Muscle of back (tissue), 11 donors: Measurements from ENCODE around the gene CALHM2. TPM values are rescaled to one million over a fixed set of nuclear protein-coding genes. Genes with fewer than 3 reads are reported as not detected.

Experiments
- DNase-seq, 3 donors: peaks; one replicate each; pipeline versions ENCODE4 v3.0.0 to v3.0.0-alpha.2; 2013
- polyA plus RNA-seq, 10 donors: library from polyadenylated mRNA; unstranded; fragments of 120-200 nt; gene quantifications; one replicate each; pipeline ENCODE4 v1.2.1, GENCODE V29; 2013; ENCODE audit not compliant: insufficient read length in 10 of 10

CALHM2 gene
- polyA plus RNA-seq, 10 donors: 11.4 to 22.1 (median 17.0) TPM

DNA sequence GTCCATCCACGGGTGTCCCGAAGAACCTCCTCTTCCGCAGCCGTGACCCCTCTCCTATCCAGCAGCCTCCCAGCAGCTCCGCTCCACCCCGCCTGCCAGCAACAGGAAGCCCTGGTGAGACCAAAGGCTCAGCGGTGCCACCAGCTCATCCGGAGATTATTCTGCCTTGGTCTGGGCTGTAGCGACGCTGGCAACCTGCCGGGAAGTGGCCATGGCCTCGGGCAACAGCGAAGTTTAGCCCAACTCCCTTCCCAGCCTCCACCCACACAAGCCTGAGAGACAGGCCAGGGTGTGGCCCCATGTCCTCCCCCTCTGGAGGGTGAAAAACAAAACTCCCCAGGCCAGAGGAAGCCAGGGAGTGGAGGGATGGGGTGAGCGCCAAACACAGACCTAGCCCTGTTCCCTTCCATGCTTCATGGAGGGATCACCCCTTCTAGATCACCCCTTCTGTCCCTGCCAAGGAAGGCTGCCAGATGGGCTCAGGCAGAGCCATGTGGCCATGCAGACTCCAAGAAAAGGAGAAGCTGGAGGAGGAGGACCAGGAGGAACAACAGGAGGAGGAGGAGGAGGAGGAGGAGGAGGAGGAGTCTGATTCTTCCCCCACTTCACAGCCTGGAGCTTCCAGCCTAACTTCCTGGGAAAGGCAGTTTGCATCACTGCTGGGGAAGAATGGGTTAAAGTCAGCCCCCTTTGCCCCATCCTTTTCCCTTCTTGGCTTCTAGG is 918 bp downstream of the CALHM2 start:
- DNase-seq: peak; percentile 23 to 82 (median 27)

DNA sequence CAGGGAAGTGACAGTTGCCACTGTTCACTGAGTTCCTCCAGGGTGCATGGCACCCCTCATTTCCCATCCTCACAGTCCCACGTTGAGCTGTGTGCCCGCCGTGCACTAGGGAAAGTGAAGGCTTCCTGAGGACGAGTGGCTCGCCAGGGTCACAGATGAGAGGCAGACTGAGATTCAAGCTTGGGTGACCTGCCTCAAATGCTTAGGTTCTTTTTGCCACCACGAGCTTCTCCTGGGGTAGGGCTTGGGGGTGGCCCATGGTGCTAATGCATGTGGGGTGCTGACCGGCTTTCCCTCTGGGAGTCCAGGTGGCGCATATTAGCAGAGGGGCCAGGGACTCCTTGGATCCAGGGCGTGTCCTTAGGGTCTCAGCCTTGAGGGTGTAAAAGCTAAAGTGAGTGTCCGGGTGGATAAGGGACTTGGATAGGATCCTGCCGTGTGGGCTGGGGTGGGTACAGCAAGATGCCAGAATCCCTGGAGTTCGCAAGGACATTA is 1.9 kb downstream of the CALHM2 start:
- DNase-seq: no peak

DNA sequence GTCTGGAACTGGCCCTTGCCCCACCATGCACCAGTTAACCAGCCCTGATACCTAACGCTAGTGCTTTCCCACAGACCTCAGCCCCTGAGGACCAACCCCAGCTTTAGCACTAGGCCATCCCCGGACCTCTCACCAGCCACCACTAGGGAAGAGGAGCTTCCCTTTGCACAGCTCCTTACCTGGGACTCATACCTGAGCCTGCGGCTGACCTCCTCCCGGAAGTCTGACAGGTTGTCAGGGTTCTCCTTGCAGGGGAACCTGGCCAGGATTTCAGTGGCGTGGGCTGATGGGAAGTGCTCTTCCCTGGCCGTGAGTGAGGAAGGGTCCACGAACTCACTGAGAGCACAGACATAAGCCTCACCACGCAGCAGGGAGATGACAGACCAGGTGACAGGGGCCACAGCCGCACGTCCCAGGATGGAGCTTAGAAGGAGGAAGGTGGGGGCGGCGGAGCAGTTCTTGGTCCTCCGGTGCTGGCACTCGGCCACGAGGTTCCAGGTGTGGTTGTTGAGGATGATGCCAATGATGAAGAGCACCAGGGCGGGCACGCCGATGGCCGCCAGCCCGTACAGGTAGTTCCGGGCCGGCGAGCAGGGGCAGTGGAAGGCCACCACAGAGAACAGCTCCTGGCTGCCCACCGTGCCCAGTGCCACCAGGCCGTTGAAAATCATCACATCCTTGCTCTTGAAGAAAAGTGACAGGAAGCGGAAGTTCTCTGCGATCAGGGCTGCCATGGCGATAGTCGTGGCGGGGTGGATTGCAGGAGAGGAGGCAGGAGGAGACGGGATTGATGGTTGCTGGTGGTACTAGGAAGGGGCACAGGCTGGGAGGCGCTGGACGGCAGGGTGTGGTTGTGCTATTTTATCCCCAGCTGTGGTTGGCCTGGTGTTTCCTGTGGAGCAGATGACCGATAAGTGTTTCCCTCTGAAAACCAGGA is 2.7 kb downstream of the CALHM2 start:
- DNase-seq: no peak

DNA sequence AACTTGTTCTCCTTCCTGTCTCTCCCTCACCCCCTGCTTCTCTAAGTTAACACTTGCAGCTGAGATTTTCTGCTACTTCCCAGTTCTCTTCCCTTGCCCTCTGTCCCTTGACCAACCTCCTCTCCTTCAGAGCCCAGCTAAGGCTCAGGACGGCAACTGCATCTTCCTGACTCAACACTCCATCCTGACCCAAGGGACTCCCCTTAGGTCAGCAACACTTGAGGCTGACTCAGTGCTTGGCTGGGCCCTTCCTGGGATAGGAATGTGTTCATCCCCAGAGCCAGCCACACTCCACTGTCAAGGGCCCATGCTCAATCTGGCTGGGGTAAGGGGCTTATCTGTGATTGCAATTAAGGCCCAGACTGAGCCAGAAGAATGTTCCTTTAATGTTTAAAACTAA is 3.4 kb downstream of the CALHM2 start:
- DNase-seq: peak in 2 of 3 donors; percentile 45 to 46

DNA sequence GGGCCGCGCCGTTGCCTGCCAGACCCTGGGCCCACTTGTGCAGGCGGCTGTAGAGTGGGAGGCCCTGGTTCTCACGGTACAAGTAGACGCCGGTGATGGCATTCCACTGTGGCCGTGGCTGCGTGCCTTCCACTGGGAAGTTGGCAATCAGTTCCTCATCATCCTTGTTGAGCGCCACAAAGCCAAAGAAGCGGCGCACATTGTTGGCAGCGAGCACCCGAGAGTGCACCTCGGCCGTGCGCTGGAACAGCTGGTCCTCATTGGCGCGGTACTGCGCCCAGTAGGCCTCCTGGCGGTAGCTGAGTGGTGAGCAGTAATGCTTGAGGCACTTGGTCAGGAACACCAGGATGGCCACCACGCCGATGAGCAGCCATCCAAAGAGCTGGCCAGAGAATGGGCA is 5.0 kb downstream of the CALHM2 start:
- DNase-seq: no peak

DNA sequence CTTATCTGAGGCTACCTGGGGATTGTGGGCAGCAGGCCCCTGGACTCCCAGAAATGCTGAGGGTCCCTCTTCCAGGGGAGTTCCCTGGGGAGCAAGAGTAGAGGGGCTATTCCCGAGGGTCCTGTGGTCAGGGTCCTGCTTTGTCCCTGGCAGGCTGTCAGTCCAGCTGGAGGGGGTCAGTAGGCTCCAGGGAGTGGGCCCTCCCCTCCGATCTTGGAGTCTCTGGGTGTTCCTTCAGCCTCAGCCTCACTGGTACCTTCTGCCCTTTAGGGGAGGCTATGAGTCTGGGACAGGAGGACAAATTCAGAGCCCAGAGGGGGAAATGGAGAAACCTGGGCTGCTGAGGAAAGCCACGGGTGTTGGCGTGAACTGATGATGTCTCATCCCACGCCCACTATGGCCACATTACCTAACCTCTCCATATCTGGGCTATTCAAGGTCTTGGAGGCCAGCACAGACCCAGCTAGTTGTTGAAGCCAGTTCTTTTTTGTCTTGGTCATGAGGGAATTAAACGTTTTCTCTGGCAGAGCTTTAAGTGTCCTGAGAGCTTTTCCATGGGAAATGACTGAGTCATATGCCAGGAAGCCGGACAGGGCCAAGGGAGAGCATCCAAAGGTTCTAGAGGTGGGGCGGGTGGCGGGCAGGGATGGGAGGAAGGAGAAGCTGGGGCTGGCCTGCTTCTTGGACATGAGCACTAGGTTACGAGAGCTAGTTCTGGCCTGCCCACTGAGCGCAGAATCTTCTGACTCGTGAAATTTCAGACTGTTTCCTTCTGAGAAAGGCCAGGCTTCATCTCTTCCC is 6.2 kb downstream of the CALHM2 start:
- no peak for DNase-seq

DNA sequence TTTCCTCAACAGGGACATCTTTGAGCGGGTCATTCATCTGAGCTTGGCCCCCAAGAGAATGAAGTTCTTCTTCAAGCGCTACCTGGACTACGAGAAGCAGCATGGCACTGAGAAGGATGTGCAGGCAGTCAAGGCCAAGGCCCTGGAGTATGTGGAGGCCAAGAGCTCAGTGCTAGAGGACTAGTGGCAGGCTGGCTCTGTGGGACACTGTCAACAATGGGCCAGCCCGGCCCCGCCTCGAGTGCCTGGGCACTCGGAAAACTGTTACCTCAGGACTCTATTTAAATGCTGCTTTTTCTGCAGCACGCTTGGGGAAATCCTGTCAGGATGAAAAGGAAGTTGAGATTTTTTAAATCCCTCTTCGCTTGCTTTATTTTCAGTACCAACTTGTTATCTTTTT is 6.8 kb downstream of the CALHM2 start:
- DNase-seq: no peak

DNA sequence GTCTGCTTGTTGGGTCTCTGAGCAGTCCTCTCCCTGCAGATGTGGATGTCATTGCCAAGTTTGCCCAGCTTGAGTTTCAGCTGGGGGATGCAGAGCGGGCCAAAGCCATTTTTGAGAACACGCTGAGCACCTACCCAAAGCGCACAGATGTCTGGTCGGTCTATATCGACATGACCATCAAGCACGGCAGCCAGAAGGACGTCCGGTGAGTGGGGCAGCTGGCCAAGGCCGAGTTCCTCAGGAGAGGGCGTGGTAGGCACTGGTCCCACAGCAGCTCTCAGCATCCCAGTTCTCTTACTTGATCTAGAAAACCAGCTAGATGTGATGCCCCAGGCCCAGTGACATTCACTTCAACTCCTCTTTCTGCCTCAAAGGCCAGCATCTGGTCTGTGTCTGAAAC is 7.7 kb downstream of the CALHM2 start:
- DNase-seq: no peak

DNA sequence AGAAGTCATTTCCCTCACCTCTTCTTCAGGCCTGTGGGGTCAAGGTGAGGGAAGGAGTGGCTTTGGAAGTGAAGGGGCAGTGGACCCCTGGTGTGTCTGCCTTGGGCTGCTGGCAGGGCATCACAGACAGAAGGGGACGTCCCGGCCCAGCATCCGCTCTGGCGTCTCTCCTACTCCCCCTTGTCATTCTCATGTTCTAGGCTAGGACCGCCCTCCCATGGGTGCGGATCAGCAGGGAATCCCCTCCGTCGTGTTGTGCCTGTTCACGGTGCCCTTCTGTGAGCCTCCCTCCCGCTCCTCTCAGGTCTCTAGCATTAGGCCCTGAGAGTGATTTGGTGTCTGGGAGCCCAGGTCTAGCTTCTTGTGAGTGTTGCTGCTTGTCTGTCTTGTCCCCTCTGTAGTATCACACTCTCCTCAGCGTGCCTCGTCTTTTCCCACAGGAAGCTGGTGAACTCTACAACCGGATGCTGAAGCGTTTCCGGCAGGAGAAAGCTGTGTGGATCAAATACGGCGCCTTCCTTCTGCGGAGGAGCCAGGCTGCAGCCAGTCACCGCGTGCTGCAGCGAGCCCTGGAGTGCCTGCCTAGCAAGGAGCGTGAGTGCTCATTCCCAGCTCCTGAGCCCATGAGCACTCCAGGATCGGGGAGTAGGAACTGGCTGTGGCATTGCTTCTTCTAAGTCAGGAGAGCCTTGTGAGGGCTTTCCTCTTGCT is 8.5 kb downstream of the CALHM2 start:
- DNase-seq: no peak

DNA sequence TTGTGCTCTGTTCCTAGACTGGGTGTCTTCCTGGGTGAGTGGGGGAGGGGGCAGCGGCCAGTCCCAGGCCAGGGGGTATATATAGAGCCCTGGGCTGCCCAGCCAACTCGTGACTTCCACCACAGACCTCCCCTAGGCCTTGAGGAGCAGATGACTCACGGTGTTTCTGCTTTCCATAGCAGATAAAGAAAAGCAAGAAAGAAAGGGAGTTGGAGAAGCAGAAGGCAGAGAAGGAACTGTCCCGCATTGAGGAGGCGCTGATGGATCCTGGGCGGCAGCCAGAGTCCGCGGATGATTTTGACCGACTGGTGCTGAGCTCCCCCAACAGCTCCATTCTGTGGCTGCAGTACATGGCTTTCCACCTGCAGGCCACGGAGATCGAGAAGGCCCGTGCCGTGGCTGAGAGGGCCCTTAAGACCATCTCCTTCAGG is 10.1 kb downstream of the CALHM2 start:
- peak; percentile 10 to 45 (median 27) for DNase-seq

DNA sequence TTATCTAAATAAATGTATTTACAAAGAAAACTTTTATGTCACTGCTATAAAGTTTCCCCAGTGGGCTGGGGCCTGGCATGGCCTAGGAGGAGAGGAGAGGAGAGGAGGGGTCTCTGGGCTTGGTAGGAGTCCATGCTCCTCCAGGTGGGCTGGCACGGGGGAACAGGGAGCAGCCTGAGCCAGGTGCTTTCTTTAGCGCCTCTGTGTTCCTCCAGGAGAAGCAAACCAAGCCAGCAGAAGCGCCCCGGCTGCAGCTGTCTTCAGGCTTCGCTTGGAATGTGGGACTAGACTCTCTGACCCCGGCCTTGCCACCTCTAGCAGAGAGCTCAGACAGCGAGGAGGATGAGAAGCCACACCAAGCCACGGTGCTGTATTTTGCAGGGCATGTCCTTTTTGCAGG is 10.6 kb downstream of the CALHM2 start:
- no peak for DNase-seq

DNA sequence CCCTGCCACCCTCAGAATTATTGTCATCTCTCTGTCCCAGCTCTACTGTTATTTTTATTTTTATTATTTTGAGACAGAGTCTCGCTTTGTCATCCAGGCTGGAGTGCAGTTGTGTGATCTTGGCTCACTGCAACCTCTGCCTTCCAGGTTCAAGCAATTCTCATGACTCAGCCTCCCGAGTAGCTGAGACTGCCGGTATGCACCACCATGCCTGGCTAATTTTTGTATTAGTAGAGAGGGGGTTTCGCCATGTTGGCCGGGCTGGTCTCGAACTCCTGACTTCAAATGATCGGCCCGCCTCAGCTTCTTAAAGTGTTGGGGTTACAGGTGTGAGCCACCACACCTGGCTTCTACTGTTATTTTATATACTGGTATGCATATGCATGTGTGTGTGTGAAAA is 11.0 kb downstream of the CALHM2 start:
- DNase-seq: no peak

DNA sequence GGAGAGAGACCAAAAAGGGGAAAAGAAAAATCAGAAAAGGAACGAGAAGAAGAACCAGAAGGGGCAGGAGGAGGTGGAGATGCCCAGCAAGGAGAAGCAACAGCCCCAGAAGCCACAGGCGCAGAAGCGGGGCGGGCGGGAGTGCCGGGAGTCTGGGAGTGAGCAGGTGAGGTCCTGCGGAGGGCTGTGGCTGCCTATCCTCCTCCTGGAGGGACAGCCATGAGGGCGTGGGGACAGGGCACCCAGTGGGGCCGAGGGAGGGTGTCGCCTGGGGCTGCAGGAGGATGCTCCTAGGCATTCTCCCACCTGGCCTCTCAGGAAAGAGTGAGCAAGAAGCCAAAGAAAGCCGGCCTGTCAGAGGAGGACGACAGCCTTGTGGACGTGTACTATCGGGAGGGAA is 11.8 kb downstream of the CALHM2 start:
- no peak for DNase-seq

DNA sequence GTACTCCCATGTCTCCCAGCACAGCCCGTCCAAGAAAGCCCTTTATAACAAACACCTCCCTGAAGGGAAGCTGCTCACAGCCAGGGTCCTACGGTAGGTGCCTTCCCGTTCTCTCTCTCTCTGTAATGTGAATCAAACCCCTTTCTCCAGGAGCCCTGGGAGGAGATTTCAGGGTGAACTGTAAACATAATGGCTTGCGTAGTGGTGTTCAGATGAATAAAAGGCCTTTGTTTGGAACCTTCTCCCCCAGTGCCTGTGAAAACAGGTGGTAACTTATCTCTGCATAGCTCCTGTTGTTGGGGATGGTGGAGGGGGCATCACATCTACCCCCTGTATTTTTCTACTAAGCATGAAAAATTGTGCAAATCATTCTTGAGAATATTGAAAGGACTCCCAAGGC is 12.4 kb downstream of the CALHM2 start:
- DNase-seq: no peak

DNA sequence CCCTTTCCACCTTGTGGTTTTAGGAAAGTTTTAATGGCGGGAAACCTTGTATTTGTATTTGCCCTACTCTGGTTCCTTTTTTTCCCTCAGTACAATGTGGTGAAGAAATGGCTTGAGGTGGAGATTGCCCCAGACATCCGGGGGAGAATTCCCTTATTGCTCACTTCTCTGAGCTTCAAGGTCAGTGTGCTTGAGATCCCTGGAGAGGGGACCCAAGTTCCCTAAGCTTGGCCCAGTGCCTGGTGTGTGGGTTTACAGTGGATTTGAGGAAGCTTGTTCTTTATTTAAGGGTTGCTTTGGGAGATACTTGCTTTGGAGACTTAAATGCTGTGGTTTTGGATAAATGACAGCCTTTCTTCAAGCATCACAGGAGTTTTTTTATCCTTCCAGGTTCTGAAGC is 18.3 kb downstream of the CALHM2 start:
- no peak for DNase-seq

DNA sequence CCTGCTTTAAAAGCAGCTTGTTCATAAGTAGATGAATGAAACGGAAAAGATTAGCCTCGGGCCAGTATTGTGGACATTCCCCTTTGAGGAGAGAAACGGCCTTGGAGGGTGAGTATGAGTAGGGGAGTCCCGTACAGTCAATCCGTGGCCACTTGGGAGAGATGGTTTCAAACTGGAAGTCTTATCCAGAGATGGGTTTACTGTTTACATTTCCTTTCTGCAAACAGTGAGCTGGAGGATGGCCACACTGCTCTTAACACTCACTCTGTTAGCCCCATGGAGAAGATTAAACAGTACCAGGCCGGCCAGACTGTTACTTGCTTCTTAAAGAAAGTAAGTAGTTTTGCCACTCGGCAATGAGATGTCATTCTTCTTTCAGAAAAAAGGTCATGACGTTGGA is 20.3 kb downstream of the CALHM2 start:
- DNase-seq: no peak

DNA sequence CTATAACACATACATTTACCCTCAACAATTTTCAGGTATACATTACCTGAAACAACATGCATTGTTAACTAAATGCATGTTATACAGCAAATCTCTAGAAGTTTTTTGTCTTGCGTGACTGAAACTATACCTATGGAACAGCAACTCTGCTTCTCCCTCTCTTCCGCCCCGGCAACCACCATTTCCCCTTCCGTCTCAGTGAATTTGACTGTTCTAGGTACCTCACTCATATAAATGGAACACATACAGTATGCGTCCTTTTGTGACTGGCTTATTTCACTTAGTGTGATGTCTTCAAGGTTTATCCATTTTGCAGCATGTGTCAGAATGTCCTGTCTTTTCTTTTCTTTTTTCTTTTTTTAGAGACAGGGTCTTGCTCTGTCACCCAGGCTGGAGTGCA is 22.5 kb downstream of the CALHM2 start:
- no peak for DNase-seq

DNA sequence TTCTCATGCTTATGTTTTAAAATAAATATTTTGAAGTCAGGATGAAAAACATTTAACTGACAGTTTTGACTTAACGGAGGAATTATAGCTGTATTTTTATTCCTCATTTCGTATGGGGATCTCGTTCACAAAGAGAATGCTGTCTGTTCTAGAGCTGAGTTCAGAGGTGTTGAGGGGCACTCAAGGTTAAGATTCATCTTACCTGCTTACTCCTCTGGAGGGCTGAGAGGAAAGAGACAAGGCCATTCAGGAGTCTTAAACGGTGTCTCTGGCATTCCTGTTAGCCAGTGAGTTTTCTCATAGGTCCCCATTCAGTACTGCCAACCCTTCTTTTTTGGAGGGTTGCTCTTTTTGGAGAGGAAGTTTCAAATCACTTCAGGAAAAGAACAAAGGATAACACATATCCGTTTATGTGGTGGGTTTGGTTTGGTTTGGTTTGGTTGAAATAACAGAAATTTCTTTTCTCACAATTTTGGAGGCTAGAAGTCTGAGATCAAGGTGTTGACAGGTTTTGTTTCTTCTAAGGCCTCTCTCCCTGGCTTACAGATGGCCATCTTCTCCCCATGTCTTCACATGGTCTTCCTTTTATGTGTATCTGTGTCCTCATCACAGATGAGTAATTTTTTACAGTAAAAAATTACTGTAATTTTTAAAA is 23.1 kb downstream of the CALHM2 start:
- no peak for DNase-seq

DNA sequence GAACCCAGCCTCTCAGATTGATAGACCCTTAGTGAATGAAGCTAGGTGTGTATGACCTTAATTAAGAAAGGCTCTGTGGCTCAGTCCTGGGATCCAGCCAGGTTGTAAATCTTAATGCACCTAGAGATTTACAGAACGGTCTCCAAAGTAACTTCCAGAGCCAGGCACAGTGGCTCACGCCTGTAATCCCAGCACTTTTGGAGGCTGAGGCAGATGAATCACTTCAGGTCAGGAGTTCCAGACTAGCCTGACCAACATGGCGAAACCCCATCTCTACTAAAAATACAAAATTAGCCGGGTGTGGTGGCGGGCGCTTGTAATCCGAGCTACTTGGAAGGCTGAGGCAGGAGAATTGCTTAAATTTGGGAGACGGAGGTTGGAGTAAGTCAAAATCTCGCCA is 24.3 kb downstream of the CALHM2 start:
- DNase-seq: no peak

DNA sequence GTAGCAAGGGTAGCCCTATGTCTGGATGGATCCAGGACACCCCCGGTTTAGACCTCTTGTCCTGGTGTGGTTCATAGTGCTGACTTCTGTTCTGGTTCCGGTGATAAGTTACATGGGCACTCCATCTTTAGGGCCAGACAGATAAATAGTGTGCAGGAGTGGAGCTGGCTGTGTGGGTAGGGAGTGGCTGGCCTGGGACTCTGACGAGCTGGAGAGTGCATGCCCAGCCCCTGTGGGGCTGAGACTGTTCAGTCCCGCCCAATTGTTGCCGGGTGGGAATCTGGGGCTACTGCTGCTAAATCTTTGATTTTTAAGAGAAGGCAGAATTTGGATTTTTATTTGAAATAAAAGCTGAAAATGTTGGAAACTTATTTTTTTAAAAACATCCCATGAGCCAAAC is 28.4 kb downstream of the CALHM2 start:
- DNase-seq: no peak

DNA sequence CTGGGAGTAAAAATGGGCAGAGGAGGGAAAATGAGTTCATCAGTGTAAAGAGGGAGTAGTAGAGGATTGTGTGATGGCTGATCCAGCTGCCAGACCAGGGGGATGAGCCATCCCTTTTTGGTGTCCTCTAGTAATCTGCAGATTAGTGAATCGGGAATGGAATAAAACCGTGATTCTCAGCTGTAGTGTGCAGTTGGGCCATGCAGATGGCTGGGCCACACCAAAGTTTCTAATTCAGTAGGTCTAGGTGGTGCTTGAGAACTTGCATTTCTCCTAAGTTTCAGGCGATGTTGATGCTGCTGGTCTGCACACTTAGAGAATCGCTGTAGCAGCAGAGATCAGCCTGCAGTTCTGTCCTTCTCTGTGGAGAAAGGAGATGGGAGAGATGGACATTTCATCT is 33.1 kb downstream of the CALHM2 start:
- no peak for DNase-seq
